Activated CD8-positive, alpha-beta T cell treated with anti-CD3 and anti-CD28 coated beads for 36 hours (primary cell): ENCODE measurements around the gene FCN2. TPM values are rescaled to one million over a fixed set of nuclear protein-coding genes. Genes with fewer than 3 reads are reported as not detected.

ENCODE experiments used
- ATAC-seq: fragments of 200-7000 bp; cut with Tn5 transposase; one replicate; pipeline ENCODE4 v1.10.0; 2021; ENCODE audit warnings: mild to moderate bottlenecking, moderate library complexity
- CTCF ChIA-PET: fragments of 350-600 bp; sonication (Branson Sonifier 250); formaldehyde crosslinking; loops from one replicate; lab custom pipeline; 2021; ENCODE audit warnings: antibody characterized with exemption; lab: Charles Lee
- POLR2A ChIA-PET: fragments of 350-600 bp; sonication (Branson Sonifier 250); formaldehyde crosslinking; loops from one replicate; lab custom pipeline; 2021; ENCODE audit warnings: antibody characterized with exemption; lab: Charles Lee
- DNase-seq: peaks from one replicate; pipeline ENCODE4 v3.0.0-alpha.2; 2020
- H3K27ac Mint-ChIP-seq: one replicate; pipeline ENCODE4 v1.8.0; 2021; ENCODE audit warnings: mild to moderate bottlenecking, mixed read lengths
- H3K27me3 Mint-ChIP-seq: one replicate; pipeline ENCODE4 v1.8.0; 2021; ENCODE audit warnings: mixed read lengths
- H3K36me3 Mint-ChIP-seq: one replicate; pipeline ENCODE4 v1.8.0; 2021; ENCODE audit warnings: low read depth, mixed read lengths
- H3K4me1 Mint-ChIP-seq: one replicate; pipeline ENCODE4 v1.8.0; 2021; ENCODE audit warnings: low read depth, mixed read lengths
- H3K4me3 Mint-ChIP-seq: one replicate; pipeline ENCODE4 v1.8.0; 2021; ENCODE audit warnings: mild to moderate bottlenecking, moderate library complexity, mixed read lengths
- H3K9me3 Mint-ChIP-seq: one replicate; pipeline ENCODE4 v1.8.0; 2021; ENCODE audit warnings: mixed read lengths
- CTCF ChIP-seq: fragments of 200-600 bp; IDR thresholded peaks from one replicate; pipeline ENCODE4 v1.8.0; 2022; ENCODE audit warnings: antibody characterized with exemption, mild to moderate bottlenecking
- intact Hi-C: fragments of 100-400 bp; cut with micrococcal nuclease; formaldehyde crosslinking; loops from one replicate; pipeline ENCODE4 v1.10.0; 2022
- total RNA-seq, 2 experiments: library from RNA; stranded (reverse); gene quantifications; one replicate each; pipeline ENCODE4 v1.2.3, GENCODE V29; 2021

Gene FCN2
- total RNA-seq, 2 experiments from 2014 or later, result not detected

GRCh38 chr9:134885001-134885678, 4.5 kb downstream of the FCN2 start:
- no peak for DNase-seq
- ChIA-PET POLR2A (no interaction called here), CTCF (no interaction called here)
- no peak overlapping the region for H3K4me3 Mint-ChIP-seq
- peaks cover 3% of the 10 kb centered on the region for H3K27me3 Mint-ChIP-seq
- no peak for ATAC-seq
- intact Hi-C loops, result no loop called here
- H3K27ac Mint-ChIP-seq, result no peak overlapping the region
- no peaks in the 10 kb centered on the region for H3K36me3 Mint-ChIP-seq
- no peak for TF ChIP-seq CTCF
- H3K4me1 Mint-ChIP-seq, result no peaks in the 10 kb centered on the region
- H3K9me3 Mint-ChIP-seq, result no peaks in the 10 kb centered on the region

DNA sequence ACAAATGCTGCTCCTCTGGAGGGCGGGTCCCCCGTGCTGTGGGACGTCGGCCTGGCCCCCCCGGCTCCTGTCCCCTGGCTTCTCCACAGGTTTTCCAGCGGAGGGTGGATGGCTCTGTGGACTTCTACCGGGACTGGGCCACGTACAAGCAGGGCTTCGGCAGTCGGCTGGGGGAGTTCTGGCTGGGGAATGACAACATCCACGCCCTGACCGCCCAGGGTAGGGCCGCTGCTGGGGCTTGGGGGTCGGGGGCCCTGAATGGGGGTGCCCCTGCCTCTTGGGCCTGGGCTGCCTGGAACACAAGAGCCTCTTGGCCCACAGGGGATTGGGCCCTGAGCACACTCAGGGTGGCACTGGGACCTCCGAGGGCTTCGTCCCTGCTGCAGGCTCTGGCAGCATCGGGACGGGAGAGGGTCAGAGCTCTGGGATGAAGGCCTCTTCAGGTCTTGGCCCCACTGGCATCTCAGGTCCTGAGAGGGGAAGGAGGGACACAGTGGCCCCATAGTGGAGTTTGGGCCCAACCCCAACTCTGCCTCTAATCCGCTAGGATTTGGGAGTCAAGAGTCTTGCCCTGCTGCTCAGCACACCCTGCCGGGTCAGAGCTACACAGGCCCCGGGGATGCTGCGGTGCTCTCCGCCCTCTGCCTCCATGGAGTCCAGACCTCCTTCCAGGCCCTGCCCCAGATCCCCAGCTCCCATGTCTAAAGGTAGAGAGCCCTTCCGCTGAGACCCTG, 5.2 kb downstream of the FCN2 start:
- no peak for TF ChIP-seq CTCF
- Mint-ChIP-seq H3K4me3 (no peak overlapping the region), H3K27ac (no peak overlapping the region), H3K9me3 (no peaks in the 10 kb centered on the region), H3K4me1 (no peaks in the 10 kb centered on the region), H3K36me3 (no peaks in the 10 kb centered on the region), H3K27me3 (peaks cover 3% of the 10 kb centered on the region)
- ChIA-PET POLR2A (no interaction called here), CTCF (no interaction called here)
- DNase-seq (no peak), ATAC-seq (no peak)
- intact Hi-C loops, result no loop called here

- CTCF ChIA-PET, result no interaction called here
Measured at GRCh38 chr9:134886413-134886913, 5.9 kb downstream of the FCN2 start.

GRCh38 chr9:134887219-134887618, 6.6 kb downstream of the FCN2 start:
- CTCF ChIA-PET, result no interaction called here

More at GRCh38 chr9:134886413-134886913, 5.9 kb downstream of the FCN2 start:
- POLR2A ChIA-PET, result no interaction called here
- peaks cover 3% of the 10 kb centered on the region for H3K27me3 Mint-ChIP-seq
- intact Hi-C loops, result no loop called here
- no peak for DNase-seq
- no peaks in the 10 kb centered on the region for H3K4me1 Mint-ChIP-seq
- ATAC-seq, result no peak
- no peak for TF ChIP-seq CTCF
- H3K4me3 Mint-ChIP-seq, result no peak overlapping the region
- H3K27ac Mint-ChIP-seq, result no peak overlapping the region
- H3K9me3 Mint-ChIP-seq, result no peaks in the 10 kb centered on the region
- no peaks in the 10 kb centered on the region for H3K36me3 Mint-ChIP-seq

More at GRCh38 chr9:134887219-134887618, 6.6 kb downstream of the FCN2 start:
- Mint-ChIP-seq H3K9me3 (no peaks in the 10 kb centered on the region), H3K27ac (no peak overlapping the region), H3K36me3 (no peaks in the 10 kb centered on the region), H3K27me3 (peaks cover 3% of the 10 kb centered on the region), H3K4me3 (no peak overlapping the region), H3K4me1 (no peaks in the 10 kb centered on the region)
- ATAC-seq (no peak), DNase-seq (no peak)
- POLR2A ChIA-PET, result no interaction called here
- intact Hi-C loops, result no loop called here
- no peak for TF ChIP-seq CTCF
